DND-41 (cell line): ENCODE data around the gene STPG3.

Experiments used
- ATAC-seq: fragments of 200-7000 bp; cut with Tn5 transposase; 3 replicates; pipeline ENCODE4 v1.9.1; 2021; ENCODE audit warnings: low read depth; ENCODE audit not compliant: insufficient read depth
- DNase-seq: peaks from one replicate; pipeline ENCODE4 v3.0.0-alpha.2; 2020
- H2AFZ ChIP-seq: 2 replicates; pipeline ENCODE4 v1.6.0; 2012; ENCODE audit warnings: low read depth, low read length
- H3K27ac ChIP-seq: 2 replicates; pipeline ENCODE4 v1.5.1; 2012; ENCODE audit warnings: low read length, inconsistent platforms
- H3K27me3 ChIP-seq: fragments of 200-600 bp; sonication (generic); 2 replicates; pipeline ENCODE4 v1.6.0; 2012; ENCODE audit warnings: low read length, mild to moderate bottlenecking, inconsistent platforms; ENCODE audit not compliant: insufficient read depth, poor library complexity
- H3K36me3 ChIP-seq: 2 replicates; pipeline ENCODE4 v1.5.1; 2012; ENCODE audit warnings: low read length, inconsistent platforms; ENCODE audit not compliant: insufficient read depth
- H3K4me1 ChIP-seq: 2 replicates; pipeline ENCODE4 v1.5.1; 2012; ENCODE audit warnings: mild to moderate bottlenecking, low read length; ENCODE audit not compliant: insufficient read depth
- H3K4me2 ChIP-seq: 2 replicates; pipeline ENCODE4 v1.6.0; 2012; ENCODE audit warnings: mild to moderate bottlenecking, moderate library complexity, low read length, inconsistent platforms; ENCODE audit not compliant: insufficient read depth
- H3K4me3 ChIP-seq, 2 experiments: fragments of 200-600 bp in 1 of 2; shearing (Covaris generic) in 1 of 2; 2 replicates each; pipeline ENCODE4 v1.5.1; 2012 to 2016; ENCODE audit warnings: inconsistent platforms in 2 of 2, low read length in 2 of 2, mild to moderate bottlenecking in 2 of 2, low read depth in 1 of 2, moderate library complexity in 1 of 2
- H3K79me2 ChIP-seq: 2 replicates; pipeline ENCODE4 v1.6.0; 2012; ENCODE audit warnings: low read length, inconsistent platforms; ENCODE audit not compliant: insufficient read depth
- H3K9ac ChIP-seq: 2 replicates; pipeline ENCODE4 v1.6.0; 2012; ENCODE audit warnings: low read depth, mild to moderate bottlenecking, inconsistent platforms, low read length, moderate library complexity
- H3K9me3 ChIP-seq: 2 replicates; pipeline ENCODE4 v1.5.1; 2012; ENCODE audit warnings: low read length, moderate library complexity, mild to moderate bottlenecking, inconsistent platforms; ENCODE audit not compliant: insufficient read depth, severe bottlenecking
- H4K20me1 ChIP-seq: 2 replicates; pipeline ENCODE4 v1.6.0; 2012; ENCODE audit warnings: low read length; ENCODE audit not compliant: insufficient read depth
- EZH2 ChIP-seq: IDR thresholded peaks from 3 replicates; pipeline ENCODE4 v1.6.1; 2012; ENCODE audit warnings: borderline replicate concordance, low read depth, mild to moderate bottlenecking, moderate library complexity, low read length, inconsistent platforms; ENCODE audit not compliant: severe bottlenecking
- TF ChIP-seq, protein P1 (sequence below): IDR thresholded peaks from 2 replicates; pipeline ENCODE4 v1.5.1; 2012; ENCODE audit warnings: borderline replicate concordance, low read length, moderate library complexity, mild to moderate bottlenecking; ENCODE audit not compliant: poor library complexity, severe bottlenecking; ENCODE audit errors: extremely low read depth

The STPG3 gene

DNA sequence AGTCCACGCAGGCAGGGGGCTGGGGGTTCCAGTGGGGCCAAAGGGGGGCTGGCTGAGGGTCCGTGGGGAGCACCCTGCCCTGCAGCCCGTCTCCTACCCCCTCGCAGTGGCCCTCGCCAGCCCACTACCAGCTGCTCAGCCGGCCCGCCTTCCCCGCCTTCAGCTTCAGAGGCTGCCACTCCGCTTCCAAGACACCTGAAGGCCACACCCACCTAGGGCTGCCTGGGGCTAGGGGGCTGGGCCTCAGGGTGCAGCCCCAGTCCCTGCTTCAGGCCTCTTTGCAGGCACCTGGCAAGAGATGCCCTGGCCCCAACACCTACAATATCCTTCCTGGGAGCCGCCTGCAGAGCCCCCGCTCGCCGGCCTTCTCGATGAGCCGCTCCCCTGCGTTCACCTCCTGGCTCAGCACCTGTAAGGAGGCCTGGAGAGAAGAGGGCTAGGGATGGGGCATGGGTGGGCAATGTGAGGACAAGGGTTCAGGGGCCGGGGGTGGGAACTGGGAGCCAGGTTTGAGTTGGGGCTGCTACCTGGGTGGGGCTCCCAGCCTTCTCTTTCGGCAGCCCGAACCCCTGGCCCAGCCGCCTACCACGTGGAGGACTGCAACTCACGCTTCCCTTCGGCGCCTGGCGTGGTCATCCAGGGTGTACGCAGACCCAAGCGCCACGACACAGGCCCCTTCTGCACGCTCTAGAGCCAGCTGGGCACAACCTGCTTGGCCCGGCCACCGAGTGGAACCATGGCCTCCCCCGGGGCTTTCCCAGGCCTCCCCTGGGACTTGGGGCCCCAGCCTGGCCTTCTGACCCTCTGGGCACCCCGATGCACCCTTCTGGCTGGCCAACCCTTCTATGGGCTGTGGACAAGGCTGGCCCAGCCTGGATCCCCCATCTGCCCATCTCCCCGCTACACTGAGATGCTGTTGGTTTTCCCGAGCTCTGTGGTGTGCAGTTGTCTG, 1.7 kb downstream of the STPG3 start:
- Histone ChIP-seq H3K36me3 (peaks cover 17% of the 10 kb centered on the region), H3K9ac (peak overlapping the region; percentile 91; the same call in 1 of the 2 replicates), H3K4me2 (0 out of 2 replicates have a peak overlapping the region, but pooled peaks have one; percentile 94), H3K79me2 (peaks cover 28% of the 10 kb centered on the region), H3K9me3 (no peaks in the 10 kb centered on the region), H3K4me1 (peaks cover 31% of the 10 kb centered on the region), H3K27ac (no peak overlapping the region), H3K27me3 (no peaks in the 10 kb centered on the region), H2AFZ (no peak overlapping the region), H4K20me1 (peaks cover 14% of the 10 kb centered on the region), H3K4me3 (no peak overlapping the region)
- DNase-seq (no peak), ATAC-seq (no peak)
- TF ChIP-seq, protein P1, sequence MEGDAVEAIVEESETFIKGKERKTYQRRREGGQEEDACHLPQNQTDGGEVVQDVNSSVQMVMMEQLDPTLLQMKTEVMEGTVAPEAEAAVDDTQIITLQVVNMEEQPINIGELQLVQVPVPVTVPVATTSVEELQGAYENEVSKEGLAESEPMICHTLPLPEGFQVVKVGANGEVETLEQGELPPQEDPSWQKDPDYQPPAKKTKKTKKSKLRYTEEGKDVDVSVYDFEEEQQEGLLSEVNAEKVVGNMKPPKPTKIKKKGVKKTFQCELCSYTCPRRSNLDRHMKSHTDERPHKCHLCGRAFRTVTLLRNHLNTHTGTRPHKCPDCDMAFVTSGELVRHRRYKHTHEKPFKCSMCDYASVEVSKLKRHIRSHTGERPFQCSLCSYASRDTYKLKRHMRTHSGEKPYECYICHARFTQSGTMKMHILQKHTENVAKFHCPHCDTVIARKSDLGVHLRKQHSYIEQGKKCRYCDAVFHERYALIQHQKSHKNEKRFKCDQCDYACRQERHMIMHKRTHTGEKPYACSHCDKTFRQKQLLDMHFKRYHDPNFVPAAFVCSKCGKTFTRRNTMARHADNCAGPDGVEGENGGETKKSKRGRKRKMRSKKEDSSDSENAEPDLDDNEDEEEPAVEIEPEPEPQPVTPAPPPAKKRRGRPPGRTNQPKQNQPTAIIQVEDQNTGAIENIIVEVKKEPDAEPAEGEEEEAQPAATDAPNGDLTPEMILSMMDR, result no peak
- TF ChIP-seq EZH2, result no peak

DNA sequence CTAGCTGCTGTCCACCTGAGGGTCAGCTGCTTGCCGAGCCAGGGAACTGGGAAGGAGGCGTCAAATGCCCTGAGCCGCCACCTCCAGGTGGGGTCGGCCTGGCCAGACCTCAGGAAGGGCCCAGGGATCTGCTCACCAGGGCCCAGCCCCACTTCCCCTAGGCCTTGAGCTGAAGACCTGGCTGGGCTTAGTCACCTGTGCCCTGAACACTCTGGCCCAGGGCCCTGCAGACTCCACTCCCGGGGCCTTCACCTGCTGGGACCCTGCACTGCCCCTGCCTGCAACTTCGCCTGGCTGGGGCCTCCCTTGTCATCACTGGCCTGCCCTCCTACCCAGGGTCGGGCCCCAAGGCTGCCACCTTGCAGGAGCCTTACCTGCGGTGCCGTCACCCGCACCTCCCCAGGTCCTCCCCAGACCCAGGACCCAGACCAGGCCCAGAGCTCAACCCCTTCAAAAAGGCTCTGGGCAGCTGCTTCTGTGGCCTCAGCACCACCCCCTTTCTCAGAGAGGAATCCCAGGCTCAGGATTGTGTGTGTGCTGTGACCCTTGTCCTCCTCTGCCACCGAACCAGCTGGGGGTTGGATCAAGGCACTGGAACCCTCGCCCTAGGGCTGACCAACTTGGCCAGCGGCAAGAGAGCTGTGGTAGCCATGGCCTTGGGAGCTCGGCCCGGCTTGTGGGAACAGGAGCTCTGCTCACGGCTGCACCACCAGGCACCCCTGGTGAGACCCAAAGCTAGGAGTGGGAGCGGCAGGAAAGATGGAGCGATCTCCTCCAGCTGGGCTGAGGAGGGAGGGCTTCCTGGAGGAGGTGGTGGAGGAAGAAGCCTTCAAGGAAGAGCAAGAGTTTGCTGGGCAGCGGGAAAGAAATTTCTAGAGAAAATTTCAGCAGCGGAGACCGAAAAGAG, 2.9 kb downstream of the STPG3 start:
- TF ChIP-seq, protein P1, result no peak
- TF ChIP-seq EZH2, result no peak
- Histone ChIP-seq H3K27me3 (no peaks in the 10 kb centered on the region), H3K4me2 (peak overlapping the region; percentile 94), H3K9me3 (no peaks in the 10 kb centered on the region), H3K4me3 (peak overlapping the region; percentile 51 to 91), H3K36me3 (peaks cover 24% of the 10 kb centered on the region), H3K27ac (peak overlapping the region; percentile 73; the same call in 1 of the 2 replicates), H3K79me2 (peaks cover 35% of the 10 kb centered on the region), H4K20me1 (peaks cover 14% of the 10 kb centered on the region), H3K4me1 (peaks cover 31% of the 10 kb centered on the region), H2AFZ (peak overlapping the region; percentile 90), H3K9ac (peak overlapping the region; percentile 91)
- no peak for DNase-seq
- no peak; the same call in 2 of the 3 replicates for ATAC-seq

DNA sequence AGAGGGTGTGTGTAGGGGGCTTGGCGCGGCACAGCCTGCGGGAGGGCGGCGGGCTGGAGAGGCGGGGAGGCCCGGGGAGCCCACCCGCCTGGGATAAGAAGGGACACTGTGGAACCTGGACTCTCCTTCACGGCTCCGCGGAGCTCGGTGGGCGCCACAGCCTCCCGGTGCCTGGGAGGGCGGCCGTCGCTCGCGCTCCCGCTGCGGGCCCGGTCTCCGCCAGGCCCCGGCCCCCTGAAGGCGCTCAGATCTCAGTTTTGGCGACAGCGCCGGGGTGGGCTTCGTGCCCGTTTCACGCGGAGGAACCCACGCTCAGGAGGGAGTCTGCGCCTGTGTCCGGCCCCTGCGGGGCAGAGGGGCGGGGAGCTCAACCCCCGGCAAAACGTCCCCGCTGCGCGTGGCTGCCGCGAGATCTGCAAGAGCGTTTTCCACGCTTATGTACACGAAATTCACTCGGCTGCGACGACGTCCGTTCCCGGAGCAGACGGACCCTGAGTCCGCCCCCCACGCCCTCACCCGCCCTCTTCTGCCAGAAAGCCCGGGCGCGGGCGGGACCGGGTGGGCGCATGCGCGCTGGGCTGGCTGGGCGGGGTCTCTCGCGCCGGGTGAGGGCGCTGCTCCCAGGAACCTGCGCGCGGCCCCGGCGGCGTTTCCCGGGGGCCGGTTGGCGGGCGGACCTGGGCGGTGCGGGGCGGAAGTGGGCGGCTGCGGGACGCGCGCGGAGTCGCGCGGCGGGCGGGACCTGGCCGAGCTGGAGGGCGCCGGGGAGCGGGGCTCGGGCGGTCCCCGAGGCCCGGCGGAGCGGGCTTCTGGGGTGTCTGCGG, 3.8 kb downstream of the STPG3 start, which contains the start of gene NELFB:
NELFB (plus strand) TSS at position 704 of the 824 bp plus-strand sequence.
- peak within 1 kb of the TSS; percentile 96 for H3K4me2 ChIP-seq
- H3K36me3 ChIP-seq, result peaks cover 29% of the 10 kb centered on the region
- peaks cover 38% of the 10 kb centered on the region for H3K79me2 ChIP-seq
- ATAC-seq (peak; percentile 85), DNase-seq (peak; percentile 91)
- peak within 1 kb of the TSS; percentile 90 for H2AFZ ChIP-seq
- H3K9ac ChIP-seq, result peak within 1 kb of the TSS; percentile 91
- TF ChIP-seq, protein P1, result no peak
- no peak for TF ChIP-seq EZH2
- peak within 1 kb of the TSS; percentile 91 to 93 for H3K4me3 ChIP-seq
- H3K27me3 ChIP-seq, result no peaks in the 10 kb centered on the region
- H3K9me3 ChIP-seq, result no peaks in the 10 kb centered on the region
- H4K20me1 ChIP-seq, result peaks cover 14% of the 10 kb centered on the region
- H3K27ac ChIP-seq, result peak within 1 kb of the TSS; percentile 73
- H3K4me1 ChIP-seq, result peaks cover 31% of the 10 kb centered on the region
